ENCODE data around the gene TTI1. TPM values are rescaled to one million over a fixed set of nuclear protein-coding genes. Genes with fewer than 3 reads are reported as not detected.

Gene TTI1
- total and polyA plus RNA-seq, 7 donors, result 11.4 to 29.7 (median 15.4) TPM

GRCh38 chr20:37941332-37941731 is 91.9 kb downstream of the TTI1 start:
- ATAC-seq (no peak), DNase-seq (no peak)
- Histone ChIP-seq H3K4me3 (no peak overlapping the region), H3K4me1 (no peaks in the 10 kb centered on the region), H3K27ac (no peak overlapping the region), H3K36me3 (ENCODE audit: insufficient read depth in 1 of 2, low read depth in 1 of 2) (no peaks in the 10 kb centered on the region), H3K27me3 (ENCODE audit: insufficient read depth in 3 of 3, low read length in 2 of 3) (peaks cover 0 to 2% (median 0%) of the 10 kb centered on the region in 3 donors), H3K9me3 (no peaks in the 10 kb centered on the region)
- intact Hi-C loops (cut with DNase I), result no loop called here
- WGBS, 3 donors, result 60 to 66% (median 64%) methylated on average over 8 of the region's 8 CpGs
- no peak for TF ChIP-seq CTCF (IDR thresholded peaks at IDR 0.05)

GRCh38 chr20:37940858-37941257 is 92.4 kb downstream of the TTI1 start:
- TF ChIP-seq CTCF (IDR thresholded peaks at IDR 0.05), result no peak
- no peaks in the 10 kb centered on the region for H3K4me1 ChIP-seq
- intact Hi-C loops (cut with DNase I), result no loop called here
- H3K27me3 ChIP-seq (ENCODE audit: insufficient read depth in 3 of 3, low read length in 2 of 3), result peaks cover 0 to 2% (median 0%) of the 10 kb centered on the region in 3 donors
- no peak overlapping the region for H3K27ac ChIP-seq
- 77 to 86% (median 81%) methylated on average over 6 of the region's 6 CpGs for WGBS, 3 donors
- ATAC-seq (no peak), DNase-seq (no peak)
- no peaks in the 10 kb centered on the region for H3K9me3 ChIP-seq
- no peaks in the 10 kb centered on the region for H3K36me3 ChIP-seq (ENCODE audit: insufficient read depth in 1 of 2, low read depth in 1 of 2)
- no peak overlapping the region for H3K4me3 ChIP-seq

GRCh38 chr20:37939701-37940560 is 93.3 kb downstream of the TTI1 start:
- Histone ChIP-seq H3K9me3 (no peaks in the 10 kb centered on the region), H3K4me1 (no peaks in the 10 kb centered on the region), H3K4me3 (no peak overlapping the region), H3K27me3 (ENCODE audit: insufficient read depth in 3 of 3, low read length in 2 of 3) (peaks cover 0 to 2% (median 0%) of the 10 kb centered on the region in 3 donors), H3K36me3 (ENCODE audit: insufficient read depth in 1 of 2, low read depth in 1 of 2) (no peaks in the 10 kb centered on the region), H3K27ac (no peak overlapping the region)
- no peak for TF ChIP-seq CTCF (IDR thresholded peaks at IDR 0.05)
- intact Hi-C loops (cut with DNase I), result no loop called here
- 75 to 77% (median 76%) methylated on average over 25 of the region's 25 CpGs for WGBS, 3 donors
- no peak for ATAC-seq
- no peak for DNase-seq

- Histone ChIP-seq H3K4me1 (no peaks in the 10 kb centered on the region), H3K27me3 (ENCODE audit: insufficient read depth in 3 of 3, low read length in 2 of 3) (no peaks in the 10 kb centered on the region), H3K36me3 (ENCODE audit: insufficient read depth in 1 of 2, low read depth in 1 of 2) (no peaks in the 10 kb centered on the region), H3K27ac (no peak overlapping the region), H3K9me3 (no peaks in the 10 kb centered on the region), H3K4me3 (no peak overlapping the region)
- no peak for DNase-seq
- intact Hi-C loops (cut with DNase I), result no loop called here
- 93 to 97% (median 95%) methylated on average over 9 of the region's 9 CpGs for WGBS, 3 donors
- no peak for TF ChIP-seq CTCF (IDR thresholded peaks at IDR 0.05)
- ATAC-seq, result no peak
These were observed 94.3 kb downstream of the TTI1 start for GRCh38 chr20:37938954-37939353.
